Subcutaneous abdominal adipose tissue (tissue), 5 donors: ENCODE data around the gene MLXIP.

Experiments used
- H3K27ac ChIP-seq: one replicate; pipeline ENCODE4 v1.7.0; 2013; ENCODE audit warnings: low read depth, mild to moderate bottlenecking, inconsistent platforms, low read length, moderate library complexity
- H3K27me3 ChIP-seq, 5 donors: one replicate each; pipeline ENCODE4 v1.7.0; 2013; ENCODE audit warnings: low read length in 5 of 5, inconsistent platforms in 1 of 5; ENCODE audit not compliant: control insufficient read depth in 5 of 5, insufficient read depth in 4 of 5
- H3K36me3 ChIP-seq, 5 donors: one replicate each; pipeline ENCODE4 v1.7.0; 2013; ENCODE audit warnings: low read length in 5 of 5; ENCODE audit not compliant: control insufficient read depth in 5 of 5, insufficient read depth in 5 of 5
- H3K4me1 ChIP-seq, 5 donors: one replicate each; pipeline ENCODE4 v1.7.0; 2013; ENCODE audit warnings: low read length in 5 of 5, mild to moderate bottlenecking in 3 of 5, moderate library complexity in 1 of 5; ENCODE audit not compliant: control insufficient read depth in 5 of 5, insufficient read depth in 5 of 5
- H3K4me3 ChIP-seq, 5 donors: one replicate each; pipeline ENCODE4 v1.7.0; 2013; ENCODE audit warnings: low read length in 5 of 5, low read depth in 1 of 5
- H3K9ac ChIP-seq, 5 donors: one replicate each; pipeline ENCODE4 v1.7.0; 2013; ENCODE audit warnings: low read length in 5 of 5, mild to moderate bottlenecking in 4 of 5, moderate library complexity in 3 of 5
- H3K9me3 ChIP-seq, 5 donors: one replicate each; pipeline ENCODE4 v1.7.0; 2013; ENCODE audit warnings: low read length in 5 of 5; ENCODE audit not compliant: control insufficient read depth in 5 of 5
- donor health status: healthy.
- donor health status: healthy.
- donor health status: healthy.
- donor health status: healthy.
- donor health status: healthy.

The MLXIP gene

DNA sequence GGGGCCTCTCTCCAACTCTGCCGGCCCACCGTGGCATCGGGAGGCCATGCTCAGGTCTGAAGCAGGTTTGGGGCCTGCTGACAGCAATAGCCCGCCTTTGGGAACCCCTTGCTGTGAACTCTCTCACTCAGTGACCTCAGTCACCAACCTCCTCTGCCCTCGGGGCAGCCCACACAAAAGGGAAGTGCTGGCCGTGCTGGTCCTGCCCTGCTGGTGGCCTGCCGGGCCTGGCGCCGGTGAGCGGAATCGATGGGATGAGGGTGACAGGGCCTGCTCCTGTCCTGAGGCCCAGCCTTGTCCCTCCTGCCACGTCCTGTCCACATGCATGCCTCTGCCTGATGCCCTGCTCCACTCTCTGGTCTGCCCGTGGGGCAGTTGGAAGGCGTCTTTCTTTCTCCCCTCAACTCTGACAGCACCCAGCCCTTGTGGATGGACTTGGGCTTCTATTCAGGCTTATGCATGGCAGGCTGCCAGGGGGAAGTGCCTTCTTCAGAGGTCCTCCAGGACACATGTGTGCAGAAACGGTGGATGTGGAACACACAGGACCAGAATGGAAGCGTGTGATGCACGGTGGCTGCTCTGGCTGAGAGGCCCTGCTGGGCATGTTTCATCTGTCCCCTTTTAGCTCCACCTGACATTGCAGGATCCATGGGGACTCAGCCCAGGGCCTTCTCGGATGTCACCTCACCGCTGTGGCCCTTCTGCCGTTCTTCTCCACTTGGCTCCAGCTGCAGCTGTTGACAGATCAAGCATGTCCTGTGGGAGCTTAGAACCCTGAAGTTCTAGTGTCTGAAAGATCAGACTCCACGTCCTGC lies 63.6 kb downstream of the MLXIP start:
- H3K4me3 ChIP-seq, result no peak overlapping the region
- peaks cover 0 to 72% (median 57%) of the 10 kb centered on the region in 5 donors for H3K36me3 ChIP-seq
- H3K9me3 ChIP-seq, result no peaks in the 10 kb centered on the region
- no peaks in the 10 kb centered on the region for H3K27me3 ChIP-seq
- no peak overlapping the region for H3K27ac ChIP-seq
- H3K9ac ChIP-seq, result no peak overlapping the region
- H3K4me1 ChIP-seq, result no peaks in the 10 kb centered on the region

DNA sequence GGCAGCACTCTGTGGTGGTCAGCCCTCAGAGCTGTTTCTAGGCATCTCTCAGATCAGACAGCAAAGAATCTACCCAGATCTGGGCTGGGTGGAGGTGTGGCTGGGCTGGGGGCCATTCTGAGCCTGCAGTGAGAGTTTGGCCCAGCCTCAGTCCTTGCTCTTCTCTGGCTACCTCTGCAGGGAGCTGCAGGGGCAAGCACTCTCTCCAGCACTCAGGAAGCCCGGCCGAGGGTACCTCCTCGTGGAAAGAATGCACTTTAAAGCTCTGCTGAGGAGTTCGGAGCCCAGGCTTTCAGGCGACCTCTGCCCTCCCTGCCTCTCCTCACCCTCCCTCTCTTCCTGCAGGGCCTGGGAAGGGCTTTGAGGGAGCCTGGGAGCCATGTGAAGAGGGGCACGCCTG lies 64.3 kb downstream of the MLXIP start:
- H3K36me3 ChIP-seq, result peaks cover 0 to 65% (median 57%) of the 10 kb centered on the region in 5 donors
- no peak overlapping the region for H3K4me3 ChIP-seq
- no peak overlapping the region for H3K9ac ChIP-seq

GRCh38 chr12:122144885-122145284 lies 66.3 kb downstream of the MLXIP start:
- no peak overlapping the region for H3K27ac ChIP-seq
- H3K9me3 ChIP-seq, result no peaks in the 10 kb centered on the region
- H3K36me3 ChIP-seq, result peaks cover 0 to 46% (median 39%) of the 10 kb centered on the region in 5 donors
- H3K4me3 ChIP-seq, result no peak overlapping the region
- no peaks in the 10 kb centered on the region for H3K4me1 ChIP-seq
- H3K27me3 ChIP-seq, result no peaks in the 10 kb centered on the region
- H3K9ac ChIP-seq, result no peak overlapping the region

More for the DNA sequence above, 64.3 kb downstream of the MLXIP start:
- no peaks in the 10 kb centered on the region for H3K27me3 ChIP-seq
- H3K4me1 ChIP-seq, result no peaks in the 10 kb centered on the region
- no peaks in the 10 kb centered on the region for H3K9me3 ChIP-seq
- no peak overlapping the region for H3K27ac ChIP-seq

GRCh38 chr12:122145505-122146330 lies 67.2 kb downstream of the MLXIP start:
- Histone ChIP-seq H3K9me3 (no peaks in the 10 kb centered on the region), H3K36me3 (peaks cover 0 to 40% (median 35%) of the 10 kb centered on the region in 5 donors), H3K4me3 (no peak overlapping the region), H3K27me3 (peaks cover 0 to 3% (median 0%) of the 10 kb centered on the region in 5 donors), H3K27ac (no peak overlapping the region), H3K9ac (no peak overlapping the region), H3K4me1 (no peaks in the 10 kb centered on the region)

DNA sequence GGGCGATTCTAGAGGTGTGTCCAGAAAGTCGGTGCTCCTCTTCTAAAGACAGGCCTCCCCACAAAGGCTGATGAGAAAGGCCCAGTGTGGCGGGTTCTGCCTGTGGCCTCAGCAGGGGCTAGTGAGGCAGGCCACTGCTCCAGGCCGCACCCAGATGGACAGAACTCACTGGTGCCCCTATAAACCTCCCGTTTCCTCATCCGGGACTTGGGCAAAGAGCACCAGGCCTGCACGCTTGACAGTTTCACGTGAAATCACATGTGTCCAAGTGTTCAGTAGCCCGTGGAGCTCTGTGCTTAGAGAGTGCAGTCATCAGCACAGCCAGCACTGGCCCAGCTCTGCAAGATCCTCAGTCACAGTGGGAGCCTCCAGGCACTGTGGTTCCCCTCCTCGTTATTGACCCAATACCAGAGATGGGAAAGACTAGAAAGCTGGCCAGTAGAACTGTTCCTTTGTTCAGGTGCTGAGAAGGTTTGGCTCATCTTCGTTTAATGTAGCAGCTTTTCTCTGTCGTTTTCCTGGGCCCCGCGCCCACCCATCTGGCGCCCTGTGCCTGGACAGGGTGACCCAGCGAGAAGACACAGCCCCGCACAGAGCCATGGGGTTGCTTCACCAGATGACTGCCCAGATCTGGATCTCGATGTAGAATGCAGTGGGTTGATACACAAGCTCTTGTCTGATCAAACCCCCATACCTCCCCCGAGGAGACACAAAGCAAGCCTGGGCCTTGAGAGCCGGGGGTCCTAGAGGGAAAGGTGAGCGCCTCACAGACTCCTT lies 69.1 kb downstream of the MLXIP start:
- Histone ChIP-seq H3K9ac (no peak overlapping the region), H3K27ac (no peak overlapping the region)

DNA sequence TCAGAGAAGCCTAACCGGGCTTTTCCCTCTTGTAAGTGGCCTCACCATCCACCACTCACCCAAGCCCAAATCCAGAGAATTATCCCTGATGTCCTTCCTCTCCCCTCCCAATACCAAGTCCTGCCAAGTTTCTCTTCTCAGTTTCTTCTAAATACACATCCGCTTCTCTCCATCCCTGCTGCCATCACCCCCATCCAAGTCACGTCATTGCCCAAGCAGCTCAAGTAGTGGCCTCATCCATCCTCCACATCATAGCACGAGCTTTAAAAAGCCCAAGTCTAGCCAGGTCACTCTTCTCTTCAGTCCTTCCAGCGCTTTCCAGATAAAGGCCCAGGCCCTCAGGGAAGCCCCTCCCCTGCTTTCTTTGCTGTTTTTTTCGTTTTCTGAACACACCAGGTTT lies 70.1 kb downstream of the MLXIP start:
- no peak overlapping the region for H3K27ac ChIP-seq
- no peaks in the 10 kb centered on the region for H3K4me1 ChIP-seq
- peaks cover 0 to 4% (median 3%) of the 10 kb centered on the region in 5 donors for H3K27me3 ChIP-seq
- peaks cover 0 to 10% (median 6%) of the 10 kb centered on the region in 5 donors for H3K36me3 ChIP-seq
- no peak overlapping the region for H3K4me3 ChIP-seq
- H3K9ac ChIP-seq, result no peak overlapping the region
- H3K9me3 ChIP-seq, result no peaks in the 10 kb centered on the region

More for the DNA sequence above, 69.1 kb downstream of the MLXIP start:
- peaks cover 0 to 20% (median 15%) of the 10 kb centered on the region in 5 donors for H3K36me3 ChIP-seq
- H3K4me3 ChIP-seq, result no peak overlapping the region
- no peaks in the 10 kb centered on the region for H3K9me3 ChIP-seq
- peaks cover 0 to 3% (median under 1%) of the 10 kb centered on the region in 5 donors for H3K27me3 ChIP-seq
- no peaks in the 10 kb centered on the region for H3K4me1 ChIP-seq

DNA sequence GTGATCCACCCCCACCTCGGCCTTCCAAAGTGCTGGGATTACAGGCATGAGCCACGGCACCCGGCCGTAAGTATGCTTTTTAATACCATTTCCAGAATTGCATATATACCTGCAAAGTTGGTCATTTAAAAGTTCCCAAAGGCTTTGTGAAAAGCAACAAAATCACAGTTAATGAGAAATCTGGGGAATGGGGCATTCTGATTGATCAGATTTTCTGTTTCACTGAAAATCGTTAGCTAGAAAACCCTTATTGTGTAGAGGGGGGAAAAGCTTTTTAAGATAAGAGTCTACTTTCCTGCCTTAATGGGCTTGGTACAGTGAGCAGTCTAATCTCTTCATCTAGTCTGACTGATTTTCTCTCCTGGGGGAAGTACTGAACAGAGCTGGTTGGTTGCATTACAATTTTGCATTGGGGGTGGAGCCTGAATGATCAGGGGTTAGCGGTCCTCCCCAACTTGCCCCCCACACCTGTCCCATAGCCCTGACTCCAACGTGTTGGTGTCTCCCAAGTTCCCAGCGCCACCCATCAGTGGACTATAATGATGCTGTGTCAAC lies 71.6 kb downstream of the MLXIP start:
- Histone ChIP-seq H3K27me3 (peaks cover 0 to 4% (median 3%) of the 10 kb centered on the region in 5 donors), H3K4me3 (no peak overlapping the region), H3K9ac (no peak overlapping the region), H3K27ac (no peak overlapping the region), H3K9me3 (no peaks in the 10 kb centered on the region), H3K4me1 (no peaks in the 10 kb centered on the region), H3K36me3 (peaks cover 0 to 2% (median 0%) of the 10 kb centered on the region in 5 donors)

GRCh38 chr12:122152754-122153153 lies 74.2 kb downstream of the MLXIP start:
- Histone ChIP-seq H3K4me3 (no peak overlapping the region), H3K9ac (no peak overlapping the region), H3K9me3 (no peaks in the 10 kb centered on the region), H3K4me1 (no peaks in the 10 kb centered on the region), H3K27ac (no peak overlapping the region), H3K36me3 (no peaks in the 10 kb centered on the region), H3K27me3 (peaks cover 0 to 10% (median 3%) of the 10 kb centered on the region in 5 donors)

DNA sequence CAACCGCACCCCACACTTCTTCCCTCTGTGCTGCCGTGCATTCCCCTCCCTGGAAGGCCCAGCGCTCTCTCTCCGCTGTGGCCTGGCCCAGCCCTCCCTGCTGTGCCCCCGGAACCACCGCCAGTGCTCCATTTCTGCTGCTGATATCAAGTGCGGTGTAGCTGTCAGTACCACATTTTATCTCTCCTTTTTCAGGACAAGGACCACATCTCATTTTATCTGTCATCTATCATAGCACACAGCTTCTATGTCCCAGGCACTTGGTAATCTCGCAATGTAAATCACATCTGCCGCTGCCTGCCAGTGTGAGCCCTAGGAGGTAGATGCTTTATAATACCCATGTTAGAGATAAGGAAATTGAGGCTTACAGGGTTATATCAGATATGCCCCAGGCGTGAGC lies 77.1 kb downstream of the MLXIP start:
- H3K36me3 ChIP-seq, result no peaks in the 10 kb centered on the region
- no peaks in the 10 kb centered on the region for H3K9me3 ChIP-seq
- H3K27me3 ChIP-seq, result peaks cover 0 to 10% (median 2%) of the 10 kb centered on the region in 5 donors
- H3K4me1 ChIP-seq, result no peaks in the 10 kb centered on the region
- H3K27ac ChIP-seq, result no peak overlapping the region
- H3K4me3 ChIP-seq, result no peak overlapping the region
- no peak overlapping the region for H3K9ac ChIP-seq
